MM.1S (cell line): ENCODE measurements around the gene MRPL17.

Experiments used
- CTCF ChIP-seq: fragments of 300-600 bp; sonication (generic); IDR thresholded peaks from 2 replicates; pipeline ENCODE4 v1.5.1; 2016; ENCODE audit warnings: antibody characterized with exemption, low read length, mixed read lengths
- EZH2 ChIP-seq: fragments of 300-600 bp; sonication (generic); optimal IDR thresholded peaks from 2 replicates; pipeline ENCODE3; 2017; ENCODE audit warnings: low read depth, mild to moderate bottlenecking, antibody characterized with exemption, low read length, mixed read lengths
- EZH2phosphoT487 ChIP-seq: fragments of 300-600 bp; sonication (generic); IDR thresholded peaks from 2 replicates; pipeline ENCODE4 v1.6.1; 2018; ENCODE audit warnings: antibody characterized with exemption, low read length

GRCh38 chr11:6638429-6638828 is 44.7 kb downstream of the MRPL17 start:
- TF ChIP-seq EZH2phosphoT487 (no peak), EZH2 (no peak), CTCF (no peak)
